GM20431 (cell line): ENCODE data around the gene TSC2.

Experiments used
- in situ Hi-C: fragments of 300-500 bp; cut with MseI, MboI; formaldehyde crosslinking; loops from one replicate; pipeline ENCODE4 v1.15.0; 2020; ENCODE audit warnings: low sequenced_read_pairs; ENCODE audit not compliant: unreplicated experiment

TSC2 gene

GRCh38 chr16:2040041-2040786, 7.6 kb upstream of the TSC2 start:
- in situ Hi-C loops: no loop called here

GRCh38 chr16:2040787-2041522, 6.8 kb upstream of the TSC2 start:
- in situ Hi-C loops: no loop called here

DNA sequence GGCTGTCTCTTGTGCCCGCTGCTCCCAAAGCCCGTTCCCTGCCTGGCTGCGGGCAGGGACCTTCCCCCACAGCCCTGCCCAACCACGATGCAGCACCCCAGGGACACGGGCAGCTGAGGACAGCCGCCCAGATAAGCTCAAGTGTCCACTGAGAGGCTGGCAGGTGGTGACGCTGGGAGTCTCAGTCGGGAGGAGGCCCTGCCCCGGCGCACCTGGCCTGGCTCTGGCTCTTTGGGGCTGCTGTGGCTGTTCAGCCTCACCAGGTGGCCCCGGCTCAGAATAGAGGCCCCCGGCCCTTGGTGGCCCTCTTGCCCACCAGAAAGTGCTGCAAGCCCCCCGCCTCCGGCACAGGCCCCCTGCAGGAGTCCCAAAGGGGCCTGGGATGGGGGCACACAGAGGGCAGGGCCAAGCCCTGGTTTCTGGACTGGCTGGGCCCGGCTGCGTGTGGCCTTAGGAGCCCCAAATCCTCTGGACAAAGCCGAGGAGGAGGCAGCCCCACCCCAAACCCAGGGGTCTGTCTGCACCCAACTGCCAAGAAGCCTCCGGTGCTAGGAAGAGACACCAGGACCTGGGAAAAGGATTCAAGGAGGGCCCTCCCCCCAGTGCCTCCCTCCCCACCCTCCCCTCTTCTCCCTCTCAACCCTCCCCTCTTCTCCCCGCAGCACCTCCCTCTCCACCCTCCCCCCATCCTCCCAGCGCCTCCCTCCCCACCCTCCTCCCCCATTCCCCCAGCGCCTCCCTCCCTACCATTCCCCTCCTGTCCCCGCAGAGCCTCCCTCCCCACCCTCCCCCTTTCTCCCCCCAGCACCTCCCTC, 5.4 kb upstream of the TSC2 start:
- in situ Hi-C loops: no loop called here

GRCh38 chr16:2042986-2043666, 4.7 kb upstream of the TSC2 start:
- in situ Hi-C loops: no loop called here

DNA sequence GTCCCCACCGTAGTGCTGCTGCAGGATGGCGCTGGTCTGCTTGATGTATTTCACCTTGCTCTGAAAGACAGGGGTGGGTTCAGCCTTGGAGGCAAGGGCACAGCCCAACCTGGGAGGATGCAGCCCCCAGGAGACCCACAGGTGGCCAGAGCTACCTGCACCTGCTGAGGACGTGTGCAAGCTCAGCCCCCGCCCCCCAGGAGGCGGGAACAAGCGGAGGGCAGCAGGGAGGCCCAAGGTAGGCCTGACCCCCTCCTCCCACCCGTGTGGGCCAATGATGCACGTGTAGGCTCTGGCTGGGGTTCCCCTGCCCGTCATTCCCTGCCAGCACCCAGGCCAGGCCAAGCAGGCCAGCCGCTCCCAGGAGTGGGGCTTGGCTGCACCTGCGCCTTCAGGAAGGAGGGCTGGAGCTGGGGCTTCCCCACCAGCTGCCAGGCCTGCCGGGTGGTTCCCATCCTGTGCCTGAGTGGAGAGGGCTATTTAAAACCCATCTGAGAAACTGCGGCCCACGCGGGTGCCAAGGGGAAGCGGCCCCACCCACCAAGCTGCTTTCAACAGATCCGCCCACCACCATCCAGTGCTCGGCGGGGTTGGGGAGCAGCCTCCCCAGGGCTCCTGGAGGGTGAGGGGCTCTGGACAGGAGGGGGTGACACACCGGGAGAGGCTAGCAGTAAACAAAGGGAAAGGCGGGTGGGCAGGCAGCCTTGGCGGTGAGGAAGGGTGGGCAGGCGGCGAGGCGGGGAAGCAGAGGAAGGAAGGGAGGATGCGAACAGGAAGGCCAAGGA, 3.9 kb upstream of the TSC2 start:
- in situ Hi-C loops: no loop called here

DNA sequence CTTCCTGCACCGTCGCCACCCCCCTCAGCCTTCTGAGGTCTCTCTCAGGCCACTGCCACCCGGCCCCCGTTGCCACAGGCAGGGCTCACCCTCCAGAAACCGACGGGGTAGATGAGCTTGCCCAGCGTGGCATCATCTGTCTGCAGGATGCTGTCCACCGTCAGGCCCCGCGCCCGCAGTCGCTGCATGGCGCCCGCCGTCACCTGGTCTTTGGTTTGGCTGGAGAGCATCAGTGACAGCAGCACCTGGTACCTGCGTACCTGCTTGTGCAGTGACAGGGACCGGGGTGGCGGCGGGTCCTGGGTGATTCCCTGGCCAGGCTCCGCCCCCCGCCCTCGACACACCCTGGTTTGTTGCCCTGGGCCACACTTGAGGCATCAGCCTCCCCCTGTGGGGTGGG, 3.2 kb upstream of the TSC2 start:
- in situ Hi-C loops: no loop called here

GRCh38 chr16:2045965-2046892, 1.6 kb upstream of the TSC2 start:
- in situ Hi-C loops: no loop called here

- in situ Hi-C loops: no loop called here
These were observed 874 bp upstream of the TSC2 start for GRCh38 chr16:2046893-2047329.

GRCh38 chr16:2048116-2048543, 345 bp downstream of the TSC2 start:
- in situ Hi-C loops: no loop called here

- in situ Hi-C loops: no loop called here
These were observed 5.4 kb downstream of the TSC2 start for GRCh38 chr16:2053211-2053610.

GRCh38 chr16:2053897-2054296, 6.1 kb downstream of the TSC2 start:
- in situ Hi-C loops: no loop called here

GRCh38 chr16:2054543-2055245, 6.9 kb downstream of the TSC2 start:
- in situ Hi-C loops: no loop called here

- in situ Hi-C loops: no loop called here
These were observed 8.3 kb downstream of the TSC2 start for GRCh38 chr16:2056077-2056476.

- in situ Hi-C loops: no loop called here
These were observed 9.1 kb downstream of the TSC2 start for GRCh38 chr16:2056681-2057407.

GRCh38 chr16:2057438-2057837, 9.7 kb downstream of the TSC2 start:
- in situ Hi-C loops: no loop called here

DNA sequence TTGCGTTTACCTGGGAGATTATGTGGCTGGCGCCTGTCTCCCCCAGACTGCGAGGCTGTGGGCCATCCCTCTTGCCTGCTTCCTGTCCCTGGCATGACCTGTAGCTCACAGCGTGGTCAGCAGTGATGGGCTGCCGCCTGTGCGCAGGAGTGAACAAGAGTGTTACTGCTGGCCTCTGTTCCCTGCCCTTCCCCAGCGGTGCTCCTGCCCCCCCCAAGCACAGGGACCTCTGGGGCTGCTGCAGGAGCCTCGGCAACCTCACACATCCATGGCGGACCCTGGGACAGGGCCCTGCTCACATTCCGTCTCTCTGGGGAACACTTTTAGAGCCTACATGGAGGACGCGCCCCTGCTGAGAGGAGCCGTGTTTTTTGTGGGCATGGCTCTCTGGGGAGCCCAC, 10.6 kb downstream of the TSC2 start:
- in situ Hi-C loops: no loop called here

DNA sequence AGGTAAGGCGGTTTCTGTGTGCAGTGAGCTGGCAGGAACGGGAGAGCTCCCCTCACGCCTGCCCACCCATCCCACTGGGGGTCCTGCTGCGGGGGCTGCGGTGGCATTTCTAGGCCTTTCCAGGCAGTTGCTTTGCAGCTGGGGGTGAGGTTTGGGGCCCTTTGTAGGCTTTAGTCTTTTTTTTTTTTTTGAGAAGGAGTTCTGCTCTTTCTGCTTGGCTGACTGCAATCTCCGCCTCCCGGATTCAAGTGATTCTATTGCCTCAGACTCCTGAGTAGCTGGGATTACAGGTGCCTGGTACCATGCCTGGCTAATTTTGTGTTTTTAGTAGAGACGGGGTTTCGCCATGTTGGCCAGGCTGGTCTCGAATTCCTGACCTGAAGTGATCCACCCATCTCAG, 11.1 kb downstream of the TSC2 start:
- in situ Hi-C loops: no loop called here
